ENCODE data around the gene PIM3.
"Not testable (repeated sequence)": the region's sequence is repeated elsewhere in the genome, so short reads cannot be mapped to it uniquely, and the experiment has no call there.

The PIM3 gene

DNA sequence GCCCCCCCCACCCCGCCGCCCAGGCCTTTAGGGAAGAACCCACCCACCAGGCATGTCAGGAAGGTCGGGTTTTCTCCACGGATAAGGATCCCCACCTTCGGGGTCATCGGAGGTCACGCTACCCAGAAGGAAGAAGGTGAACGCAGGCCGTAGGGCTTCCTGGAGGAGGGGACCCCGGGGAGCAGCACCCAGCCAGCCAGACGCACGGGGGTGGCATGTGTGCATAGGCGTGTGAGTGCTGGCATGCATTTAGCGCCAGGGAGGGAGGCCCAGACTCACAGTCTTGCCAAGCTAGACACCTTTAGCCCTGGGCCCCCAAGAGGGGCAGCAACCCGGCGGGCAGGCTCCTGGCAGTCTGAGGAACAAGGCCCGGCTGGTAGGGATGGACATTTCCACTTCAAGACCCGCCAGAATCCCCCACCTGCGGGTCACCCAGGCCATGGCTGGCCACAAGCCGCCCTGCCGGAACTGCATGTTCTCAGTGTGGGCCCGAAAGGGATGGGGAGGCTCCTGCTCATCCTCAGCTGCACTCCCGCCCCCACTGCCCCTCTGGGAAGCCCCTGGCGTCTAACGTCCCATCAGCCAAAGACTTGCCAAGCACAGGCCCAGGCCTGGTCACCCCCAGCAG is 16.7 kb upstream of the PIM3 start:
- no peak for DNase-seq

DNA sequence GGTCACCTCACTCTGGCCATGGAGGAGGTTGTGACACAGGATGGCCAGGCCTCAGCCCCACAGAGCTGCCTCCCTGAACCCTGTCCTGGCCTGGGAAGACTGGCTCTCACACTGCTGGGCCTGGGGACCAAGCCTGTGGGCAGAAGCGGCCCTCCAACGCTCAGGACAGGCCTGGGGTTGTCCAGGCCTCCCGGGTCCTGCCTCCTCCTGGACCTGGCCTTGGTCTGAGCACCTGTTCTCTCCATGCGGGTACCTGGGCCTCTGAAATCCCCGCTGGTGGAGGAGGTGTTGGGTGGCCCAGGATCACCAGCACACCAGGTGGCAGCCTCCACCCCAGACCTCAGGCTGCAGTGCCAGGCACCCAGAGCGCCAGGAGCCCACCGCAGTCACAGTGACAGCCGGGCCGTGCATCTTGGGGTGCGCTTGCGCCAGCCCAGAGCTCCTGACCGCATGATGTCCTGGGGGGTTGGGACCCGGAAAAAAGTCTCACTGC is 16.1 kb upstream of the PIM3 start:
- DNase-seq, result no peak

DNA sequence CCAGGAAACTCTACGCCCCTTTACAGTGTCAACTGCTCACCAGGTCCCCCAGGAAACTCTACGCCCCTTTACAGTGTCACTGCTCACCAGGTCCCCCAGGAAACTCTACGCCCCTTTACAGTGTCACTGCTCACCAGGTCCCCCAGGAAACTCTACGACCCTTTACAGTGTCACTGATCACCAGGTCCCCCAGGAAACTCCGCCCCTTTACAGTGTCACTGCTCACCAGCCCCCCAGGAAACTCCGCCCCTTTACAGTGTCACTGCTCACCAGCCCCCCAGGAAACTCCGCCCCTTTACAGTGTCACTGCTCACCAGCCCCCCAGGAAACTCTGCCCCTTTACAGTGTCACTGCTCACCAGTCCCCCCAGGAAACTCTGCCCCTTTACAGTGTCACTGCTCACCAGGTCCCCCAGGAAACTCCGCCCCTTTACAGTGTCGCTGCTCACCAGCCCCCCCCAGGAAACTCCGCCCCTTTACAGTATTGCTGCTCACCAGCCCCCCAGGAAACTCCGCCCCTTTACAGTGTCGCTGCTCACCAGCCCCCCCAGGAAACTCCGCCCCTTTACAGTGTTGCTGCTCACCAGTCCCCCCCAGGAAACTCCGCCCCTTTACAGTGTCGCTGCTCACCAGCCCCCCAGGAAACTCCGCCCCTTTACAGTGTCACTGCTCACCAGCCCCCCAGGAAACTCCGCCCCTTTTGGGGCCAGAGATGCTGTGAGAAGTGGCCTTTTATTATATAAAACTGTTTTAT is 15.4 kb upstream of the PIM3 start:
- DNase-seq, result not testable (repeated sequence)

DNA sequence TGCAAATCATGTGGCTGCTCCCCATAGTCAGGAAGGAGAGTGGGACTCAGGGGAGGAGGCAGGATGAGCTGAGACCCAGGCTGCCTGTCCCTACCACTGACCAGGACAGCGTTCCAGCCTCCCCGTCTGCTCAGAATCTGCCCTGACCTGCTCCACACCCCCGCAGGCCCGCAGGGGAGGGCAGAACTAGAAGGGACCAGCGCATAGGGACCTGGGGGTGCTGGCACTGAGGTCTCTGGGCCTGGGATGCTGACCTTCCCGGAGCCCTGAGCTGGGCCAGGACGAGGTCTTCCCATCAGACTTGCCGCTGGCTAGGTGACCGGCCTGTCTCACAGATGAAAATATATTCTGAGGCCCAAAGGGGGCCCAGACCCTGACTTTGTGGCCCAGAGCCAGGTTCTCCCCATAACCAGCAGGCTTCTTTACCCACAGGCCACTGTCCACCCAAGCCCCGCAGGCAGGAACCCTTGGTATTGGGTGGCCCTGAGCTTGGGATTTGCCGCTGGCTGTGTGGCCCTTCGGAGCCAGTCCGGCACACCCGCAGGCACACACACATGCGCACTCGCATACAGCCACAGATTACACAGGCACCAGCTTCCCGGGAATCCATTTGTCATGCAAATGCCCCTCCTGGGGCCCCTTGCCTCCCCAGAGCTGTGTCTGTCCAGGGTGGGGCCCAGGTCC is 13.8 kb upstream of the PIM3 start:
- no peak for DNase-seq

DNA sequence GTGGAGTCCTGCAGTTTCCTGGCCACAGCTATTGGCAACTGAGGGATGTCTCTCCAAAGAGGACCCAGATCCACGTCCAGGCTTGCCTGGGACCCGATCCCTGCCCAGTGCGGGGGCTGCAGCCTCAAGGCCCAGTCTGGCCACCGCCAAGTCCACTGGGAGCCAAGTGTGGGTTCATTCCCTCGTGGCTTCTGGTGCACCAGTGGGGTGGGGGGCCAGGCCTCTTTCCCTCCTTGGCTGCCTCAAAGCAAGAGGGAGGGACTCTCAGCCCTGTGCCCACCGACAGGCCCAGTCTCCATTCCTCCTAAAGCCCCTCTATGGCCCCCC is 13.3 kb upstream of the PIM3 start:
- DNase-seq, result no peak

DNA sequence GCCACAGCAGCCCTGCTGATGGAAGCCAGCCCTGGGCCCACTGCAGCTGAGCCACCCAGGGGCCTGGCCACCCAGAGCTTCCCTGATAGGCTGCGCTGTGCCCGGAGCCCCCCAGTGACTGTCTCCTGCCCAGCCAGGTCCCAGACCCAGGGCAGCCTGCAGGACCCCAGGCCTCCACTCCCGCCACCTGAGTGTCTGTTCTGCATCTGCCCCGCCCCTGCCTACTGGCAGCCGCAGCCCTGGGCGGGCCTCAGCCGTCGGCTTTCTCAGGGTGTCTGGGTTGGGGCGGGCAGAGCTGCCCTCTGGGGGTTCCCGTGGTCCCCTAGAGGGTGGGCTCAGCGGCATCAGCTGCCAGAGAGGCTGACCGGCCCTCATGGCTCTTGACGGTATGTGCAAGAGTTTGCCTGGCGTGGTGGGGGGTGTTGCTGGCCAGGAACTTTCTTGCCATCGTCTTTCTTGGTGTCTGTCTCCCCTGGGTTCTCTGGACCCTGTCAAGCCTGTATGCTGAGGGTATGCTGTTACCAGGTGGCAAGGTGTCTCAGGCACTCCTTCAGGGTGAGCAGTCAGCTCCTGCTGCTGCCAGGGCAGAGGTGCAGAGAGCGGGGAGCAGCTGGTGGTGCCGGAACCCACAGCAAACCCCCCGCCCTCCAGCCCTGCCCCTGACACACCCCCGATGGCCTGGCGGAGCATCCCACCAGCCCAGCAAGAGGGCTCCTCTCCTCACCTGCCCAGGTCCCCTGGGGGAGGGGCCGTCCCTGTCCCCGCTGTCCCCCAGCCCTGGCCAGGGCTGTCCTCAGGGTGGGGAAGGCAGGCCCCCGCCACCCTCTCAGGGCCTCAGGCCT is 12.2 kb upstream of the PIM3 start:
- no peak for DNase-seq

DNA sequence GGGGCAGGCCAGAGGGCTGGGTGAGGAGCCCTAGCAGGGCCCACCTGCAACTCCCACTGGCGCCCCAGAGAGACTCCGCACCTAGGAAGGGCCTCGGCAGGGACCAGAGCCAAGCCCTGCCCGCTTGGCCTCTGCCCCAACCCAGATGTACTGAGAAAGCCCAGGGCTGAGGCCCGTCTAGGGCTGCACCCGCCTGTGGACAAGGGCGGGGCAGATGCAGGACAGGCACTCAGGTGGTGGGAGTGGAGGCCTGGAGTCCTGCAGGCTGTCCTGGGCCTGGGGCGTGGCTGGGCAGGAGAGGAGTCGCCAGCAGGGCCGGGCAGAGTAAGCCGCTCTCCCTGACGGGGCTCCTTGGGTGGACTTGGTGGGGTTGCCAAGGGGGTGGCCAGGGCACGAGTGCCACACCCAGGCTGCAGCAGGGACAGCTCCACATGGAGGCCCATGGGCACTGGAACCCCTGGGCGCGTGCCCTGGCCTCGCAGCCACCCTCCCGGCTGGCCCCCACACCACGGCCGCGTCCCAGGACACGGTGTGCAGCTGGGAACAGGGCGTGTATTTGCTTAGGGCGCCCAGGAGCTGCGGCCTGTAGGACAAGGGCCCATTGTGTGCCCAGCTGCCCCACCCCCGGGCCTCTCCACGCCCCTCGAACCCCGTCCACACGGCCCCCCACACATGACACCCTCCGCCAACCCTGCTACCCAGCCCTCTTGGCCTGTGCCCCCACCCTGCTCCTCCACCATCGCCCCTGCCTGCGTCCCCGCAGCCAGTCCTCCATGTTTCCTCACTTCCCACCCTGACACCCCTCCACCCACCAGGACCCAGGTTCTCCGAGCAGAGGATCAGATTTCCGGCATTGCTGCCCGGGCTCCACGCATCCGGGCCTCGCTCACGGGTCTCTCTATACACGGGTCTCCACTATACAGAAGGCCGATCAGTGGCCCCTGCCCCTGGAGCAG is 11.3 kb upstream of the PIM3 start:
- no peak for DNase-seq

DNA sequence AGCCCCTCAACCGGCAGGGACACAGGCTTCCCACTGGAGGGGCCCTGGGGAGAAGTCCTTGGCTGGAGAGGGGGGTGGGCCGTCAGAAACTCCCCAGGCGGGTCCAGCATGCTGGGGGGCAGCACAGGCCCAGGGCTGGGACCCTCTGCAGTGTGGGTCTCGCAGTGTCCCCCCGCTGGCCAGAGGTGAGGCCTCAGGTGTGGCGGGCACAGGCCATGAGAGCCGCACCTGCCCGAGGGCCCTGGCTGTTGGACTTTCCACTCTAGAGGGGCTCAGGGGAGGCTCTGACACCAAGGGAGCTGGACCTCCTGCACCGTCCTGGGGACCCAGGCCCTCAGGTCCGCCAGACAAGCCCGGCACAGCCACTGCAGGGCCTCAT is 10.7 kb upstream of the PIM3 start:
- no peak for DNase-seq

DNA sequence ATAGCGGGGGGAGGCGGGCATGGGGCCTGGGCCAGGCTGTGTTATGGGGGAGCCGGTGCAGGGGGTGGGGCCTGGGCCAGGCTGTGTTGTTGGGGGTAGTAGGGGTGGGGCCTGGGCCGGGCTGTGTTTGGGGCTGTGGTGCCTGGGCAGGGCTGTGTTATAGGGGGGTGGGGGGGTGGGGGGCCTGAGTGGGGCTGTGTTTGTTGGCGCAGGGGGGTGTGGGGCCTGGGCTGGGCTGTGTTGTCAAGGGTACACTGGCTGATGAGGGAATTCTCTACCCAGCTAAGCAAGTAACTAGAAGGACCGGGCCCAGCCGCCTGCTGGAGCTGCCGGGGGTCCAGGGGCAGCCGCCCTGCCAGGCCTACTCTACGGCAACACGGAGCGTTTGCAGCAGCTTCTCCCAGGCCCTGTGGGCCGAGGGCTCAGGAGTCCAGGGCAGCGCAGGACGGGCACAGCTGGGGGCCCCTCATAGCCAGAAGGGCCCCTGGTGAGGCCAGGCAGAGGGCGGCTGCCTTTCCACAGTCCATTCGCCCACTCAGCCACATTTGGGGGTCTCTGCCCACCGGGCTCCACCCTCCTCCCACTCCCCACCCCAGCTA is 10.1 kb upstream of the PIM3 start:
- DNase-seq, result no peak

DNA sequence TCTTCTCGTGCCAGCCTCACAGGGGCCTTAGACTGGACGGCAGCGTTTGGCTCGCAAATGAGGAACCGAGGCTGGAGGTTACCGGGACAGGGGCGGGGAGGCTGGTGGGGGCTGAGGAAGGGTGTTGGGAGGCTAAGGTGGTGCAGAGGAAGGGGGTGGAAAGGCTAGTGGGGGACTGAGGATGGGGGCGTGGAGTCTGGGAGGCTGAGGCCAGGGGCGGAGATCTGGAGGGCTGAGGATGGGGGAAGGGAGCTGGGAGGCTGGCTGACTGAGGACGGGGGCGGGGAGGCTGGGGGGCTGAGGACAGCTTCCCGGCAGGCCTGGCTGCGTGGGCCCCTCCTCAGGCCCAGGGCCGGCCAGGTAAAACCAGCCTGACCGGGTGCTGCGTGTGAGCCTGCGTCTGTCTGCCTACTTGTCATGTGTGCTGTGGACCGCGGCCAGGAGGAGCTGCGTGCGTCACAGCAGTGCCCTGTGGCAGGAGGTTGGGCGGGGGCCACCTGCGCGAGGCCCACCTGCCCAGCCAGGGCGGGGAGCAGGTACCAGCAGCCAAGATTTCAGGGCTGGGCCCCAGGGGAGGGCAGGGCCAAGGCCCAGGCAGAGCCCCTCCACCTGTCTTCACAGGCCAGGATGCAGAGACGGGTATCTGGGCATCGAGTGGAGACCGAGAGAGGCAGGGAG is 9.4 kb upstream of the PIM3 start:
- DNase-seq, result peak; percentile 4

DNA sequence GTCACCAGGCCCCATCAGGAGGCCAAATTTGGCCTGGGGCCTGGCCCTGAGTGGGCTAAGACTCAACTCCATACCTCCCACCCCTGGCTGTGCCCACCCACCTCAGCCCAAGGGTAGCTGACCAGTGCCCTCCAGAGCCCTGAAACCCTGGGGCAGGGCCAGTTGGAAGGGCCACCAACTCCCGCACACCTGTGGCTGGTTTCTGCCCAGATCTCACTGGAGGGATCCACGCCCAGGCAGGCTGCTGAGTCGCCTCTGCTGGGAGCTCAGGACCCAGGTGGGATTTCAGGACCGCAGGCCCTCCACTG is 8.9 kb upstream of the PIM3 start:
- DNase-seq, result no peak

DNA sequence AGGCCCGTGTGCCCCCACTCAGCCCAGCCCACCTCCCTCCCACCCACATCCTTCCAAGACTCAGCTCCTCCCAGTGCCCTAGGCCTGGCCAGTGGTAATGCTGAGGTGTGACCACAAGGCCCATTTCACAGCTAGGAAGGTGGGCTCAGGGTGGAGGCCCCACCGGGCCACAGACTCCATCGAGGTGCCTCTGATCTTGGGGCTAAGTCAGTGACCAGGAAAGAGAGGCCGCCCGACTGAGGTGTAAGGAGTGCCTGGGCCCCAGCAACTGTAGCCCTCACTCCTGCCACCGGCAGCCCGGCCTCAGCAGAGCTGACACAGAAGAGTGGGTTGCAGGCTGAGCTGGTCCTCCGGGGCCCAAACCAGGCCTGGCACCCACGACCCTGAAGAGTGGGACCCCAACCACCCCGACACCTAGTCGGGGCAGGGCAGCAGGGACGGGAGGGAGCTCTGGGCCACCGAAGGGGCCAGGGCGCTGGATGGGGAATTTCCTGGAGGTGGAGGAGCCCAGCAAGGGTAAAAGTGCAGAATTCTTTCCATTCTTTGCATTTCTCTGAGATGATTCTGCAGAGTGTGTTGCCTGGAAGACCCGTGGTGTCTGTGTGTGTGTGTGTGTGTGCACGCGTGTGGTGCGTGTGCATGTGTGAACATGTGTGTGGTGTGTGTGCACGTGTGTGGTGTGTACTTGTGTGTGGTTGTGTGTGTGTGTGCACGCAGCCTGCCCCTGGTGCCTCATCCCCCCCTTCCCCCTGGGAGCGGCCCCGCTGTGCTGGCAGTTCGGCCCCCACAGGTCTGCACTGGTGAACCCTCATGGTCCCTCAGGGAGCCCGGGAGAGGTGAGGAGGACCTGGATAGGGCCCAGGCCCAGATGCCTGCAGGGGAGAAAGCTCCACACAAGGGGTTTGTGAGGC is 8.3 kb upstream of the PIM3 start:
- peak; percentile 88 for DNase-seq

DNA sequence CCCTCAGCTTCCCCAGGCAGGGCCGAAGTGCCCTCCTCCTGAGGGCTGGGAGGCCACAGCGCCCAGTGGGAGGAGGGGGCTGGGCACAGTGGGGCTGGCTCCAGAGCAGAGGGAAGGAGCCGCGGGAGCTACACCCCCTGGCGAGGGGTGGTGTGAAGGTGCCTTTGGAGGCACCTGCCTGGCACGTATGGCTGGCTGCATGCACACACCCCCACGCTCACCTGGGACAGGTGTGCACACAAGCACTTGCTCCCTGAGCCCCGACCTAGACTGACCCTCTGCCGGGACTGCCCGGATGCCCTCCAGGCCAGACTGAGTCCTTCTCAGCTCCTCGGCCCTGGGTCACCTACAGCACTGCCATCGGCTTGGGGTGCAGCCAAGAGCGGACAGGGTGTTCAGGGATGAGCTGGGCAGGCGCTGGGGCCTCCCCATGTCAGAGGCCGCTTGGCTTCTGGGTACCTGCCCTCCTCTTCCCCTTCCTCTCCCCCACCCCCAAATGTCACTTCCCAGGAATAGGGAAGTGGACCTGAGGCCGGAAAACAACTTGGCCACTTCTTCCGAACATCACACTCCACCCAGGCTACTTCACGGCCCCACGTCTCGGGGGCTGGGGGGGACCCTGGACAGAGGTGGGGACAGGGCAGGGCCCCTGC is 7.4 kb upstream of the PIM3 start:
- no peak for DNase-seq

DNA sequence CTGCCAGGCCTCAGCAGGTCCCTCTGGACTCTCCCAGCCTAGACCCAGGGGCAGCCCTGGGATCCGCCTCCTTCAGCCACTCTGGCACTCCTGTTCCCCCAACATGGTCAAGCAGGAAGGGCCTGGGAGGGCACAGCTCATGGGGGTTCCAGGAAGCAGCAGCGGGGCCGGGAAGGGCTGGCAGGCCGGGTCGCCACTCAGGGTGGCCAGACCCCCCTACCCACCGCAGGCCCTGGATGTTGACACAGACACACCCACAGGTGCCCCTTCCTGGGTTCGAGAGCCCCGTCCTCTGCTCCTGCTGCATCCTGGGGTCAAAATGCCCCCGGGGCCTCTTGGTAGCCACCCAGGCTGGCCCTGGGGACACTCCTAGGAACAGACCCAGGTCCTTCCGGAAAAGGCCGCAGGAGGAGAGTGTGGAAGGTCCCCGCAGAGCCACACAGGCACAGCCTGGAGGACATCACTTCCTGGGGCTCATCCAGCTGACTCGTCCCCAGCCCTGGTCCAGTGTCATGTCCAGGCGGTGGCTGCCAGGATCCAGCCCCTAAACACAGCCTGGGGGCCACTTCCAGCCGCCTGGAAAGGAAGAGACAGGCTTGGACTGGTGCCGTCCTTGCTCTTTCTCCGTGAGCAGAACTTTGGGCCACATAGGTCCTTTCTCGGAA is 6.8 kb upstream of the PIM3 start:
- no peak for DNase-seq

DNA sequence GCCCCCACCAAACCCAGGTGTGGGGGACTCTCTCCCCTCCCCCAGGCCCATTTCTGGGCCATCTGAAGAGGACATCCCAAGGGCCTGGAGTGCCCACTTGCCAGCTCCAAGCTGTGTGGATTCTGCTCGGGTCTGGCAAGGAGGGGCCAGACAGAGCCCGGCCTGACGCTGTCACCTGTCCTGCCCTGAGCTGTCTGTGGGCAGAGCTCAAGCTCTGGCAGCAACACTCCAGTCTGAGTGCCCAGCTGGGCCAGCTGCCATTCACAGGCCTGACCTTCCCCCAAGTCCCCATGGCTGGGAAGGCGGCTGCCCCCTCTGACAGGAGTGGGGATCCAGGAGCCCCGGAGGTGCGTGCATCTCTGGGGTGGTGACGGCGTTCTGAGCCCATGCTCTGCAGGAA is 6.2 kb upstream of the PIM3 start:
- DNase-seq, result no peak

DNA sequence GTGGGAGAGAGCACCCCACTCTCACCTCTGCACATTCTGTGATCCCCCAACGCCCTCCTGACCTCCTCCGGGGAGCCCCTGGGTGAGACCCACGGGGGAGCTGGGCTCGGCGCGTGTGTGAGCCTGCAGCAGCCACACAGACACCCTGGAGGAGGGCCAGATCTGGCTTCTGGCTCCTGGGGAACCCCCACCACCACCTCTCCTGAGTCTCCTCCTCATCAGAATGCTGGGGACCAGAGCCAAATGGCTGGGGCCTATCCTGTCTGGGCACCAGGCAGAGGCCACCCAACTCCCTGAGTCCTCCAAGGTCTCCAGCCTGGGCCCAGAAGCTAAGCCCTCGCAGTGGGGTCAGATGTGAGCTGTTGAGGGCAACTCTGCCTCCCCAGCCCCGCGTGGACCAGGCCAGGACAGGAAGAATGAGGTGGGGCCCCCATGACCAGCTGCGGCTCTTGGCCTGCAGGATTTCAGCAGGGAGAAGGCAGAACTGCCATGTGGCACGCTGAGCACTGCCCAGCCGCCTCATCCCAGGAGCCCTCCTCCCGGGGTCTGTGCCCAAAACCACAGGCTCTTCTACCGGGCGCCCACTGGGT is 5.5 kb upstream of the PIM3 start:
- DNase-seq, result no peak

DNA sequence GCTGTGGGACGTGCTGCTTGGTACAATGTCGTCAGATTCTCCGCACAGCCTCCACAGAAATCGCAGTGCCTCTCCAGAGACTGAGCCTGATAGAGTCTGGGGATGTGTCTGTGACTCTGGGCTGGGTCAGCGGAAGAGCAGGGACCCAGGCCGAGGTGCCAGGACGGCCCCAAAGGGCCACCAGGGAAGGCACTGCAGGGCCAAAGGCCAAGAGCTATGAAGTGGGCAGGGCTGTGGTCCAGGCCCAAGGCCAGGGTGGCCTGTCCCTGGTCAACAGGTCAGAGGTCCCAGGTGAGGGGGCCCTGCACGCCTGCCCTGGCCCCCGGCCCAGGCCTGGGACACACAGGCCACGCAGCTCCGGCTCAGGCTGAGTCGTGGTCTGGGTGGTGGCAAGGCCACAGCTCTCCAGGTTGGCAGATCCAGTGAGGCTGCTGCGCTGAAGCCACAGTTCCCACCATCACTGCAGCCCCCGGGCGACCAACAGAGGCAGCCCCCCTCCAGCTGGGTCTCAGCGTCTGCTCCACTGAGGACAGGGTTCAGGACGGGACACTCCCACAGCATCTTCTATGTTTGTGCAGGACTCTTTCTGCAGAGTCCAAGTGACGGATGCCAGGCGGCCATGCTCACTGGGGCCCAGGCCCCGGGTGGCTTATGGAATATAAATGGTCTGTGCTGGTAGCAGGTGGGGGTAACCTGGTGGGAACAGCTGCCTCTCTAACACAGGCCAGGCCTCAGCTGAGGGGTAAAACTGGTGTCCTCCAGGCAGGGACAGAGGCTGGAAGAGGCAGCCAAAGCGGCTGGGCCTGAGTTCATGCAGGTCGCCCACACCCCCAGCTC is 4.8 kb upstream of the PIM3 start:
- DNase-seq, result no peak

DNA sequence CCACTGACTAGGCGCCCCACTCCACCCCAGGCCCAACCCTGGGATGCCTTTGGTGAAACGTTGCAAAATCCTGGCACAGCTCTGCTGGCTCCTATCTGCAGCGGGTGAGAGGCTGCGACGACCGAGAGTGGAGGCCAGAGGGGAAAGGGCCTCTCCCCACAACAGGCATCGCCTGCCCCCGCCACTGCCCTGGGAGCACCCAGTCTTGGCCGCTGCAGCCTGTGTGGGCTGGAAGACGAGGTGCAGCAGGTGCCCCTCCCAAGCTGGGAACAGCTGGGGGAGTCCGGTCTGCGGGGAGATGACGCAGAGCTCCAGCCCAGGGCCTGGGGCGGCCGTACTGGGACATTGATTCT is 4.2 kb upstream of the PIM3 start:
- no peak for DNase-seq

Measured in kidney glomerular epithelial cell (primary cell).